ENCODE measurements around the gene CCNT1.
"Not testable (repeated sequence)": the region's sequence is repeated elsewhere in the genome, so short reads cannot be mapped to it uniquely, and the experiment has no call there.

Gene CCNT1

GRCh38 chr12:48690990-48691389, 25.5 kb downstream of the CCNT1 start:
- DNase-seq, result no peak

GRCh38 chr12:48690436-48690835, 26.1 kb downstream of the CCNT1 start:
- DNase-seq, result no peak

- DNase-seq, result no peak
Measured at GRCh38 chr12:48688836-48689235, 27.7 kb downstream of the CCNT1 start.

- no peak for DNase-seq
Measured at GRCh38 chr12:48687592-48687991, 28.9 kb downstream of the CCNT1 start.

- no peak for DNase-seq
Measured at GRCh38 chr12:48686615-48687334, 29.7 kb downstream of the CCNT1 start.

- DNase-seq, result no peak
Measured at GRCh38 chr12:48686037-48686595, 30.4 kb downstream of the CCNT1 start.

- DNase-seq, result no peak
Measured at GRCh38 chr12:48683534-48683933, 33.0 kb downstream of the CCNT1 start.

- DNase-seq, result no peak
Measured at GRCh38 chr12:48682927-48683326, 33.6 kb downstream of the CCNT1 start.

- not testable (repeated sequence) for DNase-seq
Measured at GRCh38 chr12:48682533-48682905, 34.0 kb downstream of the CCNT1 start.

GRCh38 chr12:48681710-48682532, 34.6 kb downstream of the CCNT1 start, which contains the start of gene KANSL2:
TSS of gene KANSL2 (minus strand) at chr12:48682238. CDS start at chr12:48681632, 606 bp downstream.
- peak; percentile 99 for DNase-seq

- no peak for DNase-seq
Measured at GRCh38 chr12:48681399-48681709, 35.2 kb downstream of the CCNT1 start.

- DNase-seq, result no peak
Measured at GRCh38 chr12:48680861-48681260, 35.6 kb downstream of the CCNT1 start.

- no peak for DNase-seq
Measured at GRCh38 chr12:48678551-48679185, 37.8 kb downstream of the CCNT1 start.

- no peak for DNase-seq
Measured at GRCh38 chr12:48671231-48671856, 45.2 kb downstream of the CCNT1 start.

GRCh38 chr12:48668996-48669395, 47.5 kb downstream of the CCNT1 start:
- no peak for DNase-seq

GRCh38 chr12:48659863-48660262, 56.6 kb downstream of the CCNT1 start:
- no peak for DNase-seq

- no peak for DNase-seq
Measured at GRCh38 chr12:48651681-48652080, 64.8 kb downstream of the CCNT1 start.

GRCh38 chr12:48645354-48645753, 71.2 kb downstream of the CCNT1 start:
- DNase-seq, result not testable (repeated sequence)

- no peak for DNase-seq
Measured at GRCh38 chr12:48643011-48643410, 73.5 kb downstream of the CCNT1 start.

GRCh38 chr12:48641752-48642555, 74.6 kb downstream of the CCNT1 start:
- not testable (repeated sequence) for DNase-seq

- DNase-seq, result no peak
Measured at GRCh38 chr12:48640854-48641253, 75.7 kb downstream of the CCNT1 start.

- no peak for DNase-seq
Measured at GRCh38 chr12:48640428-48640827, 76.1 kb downstream of the CCNT1 start.
